HG03196 (cell line): ENCODE data around the gene ZKSCAN3.
"Not testable (repeated sequence)": the region's sequence is repeated elsewhere in the genome, so short reads cannot be mapped to it uniquely, and the experiment has no call there.

Experiments
- ATAC-seq: cut with Tn5 transposase; IDR thresholded peaks from one replicate; pipeline ENCODE4 v1.9.1; 2021; ENCODE audit not compliant: unreplicated experiment

ZKSCAN3 gene

DNA sequence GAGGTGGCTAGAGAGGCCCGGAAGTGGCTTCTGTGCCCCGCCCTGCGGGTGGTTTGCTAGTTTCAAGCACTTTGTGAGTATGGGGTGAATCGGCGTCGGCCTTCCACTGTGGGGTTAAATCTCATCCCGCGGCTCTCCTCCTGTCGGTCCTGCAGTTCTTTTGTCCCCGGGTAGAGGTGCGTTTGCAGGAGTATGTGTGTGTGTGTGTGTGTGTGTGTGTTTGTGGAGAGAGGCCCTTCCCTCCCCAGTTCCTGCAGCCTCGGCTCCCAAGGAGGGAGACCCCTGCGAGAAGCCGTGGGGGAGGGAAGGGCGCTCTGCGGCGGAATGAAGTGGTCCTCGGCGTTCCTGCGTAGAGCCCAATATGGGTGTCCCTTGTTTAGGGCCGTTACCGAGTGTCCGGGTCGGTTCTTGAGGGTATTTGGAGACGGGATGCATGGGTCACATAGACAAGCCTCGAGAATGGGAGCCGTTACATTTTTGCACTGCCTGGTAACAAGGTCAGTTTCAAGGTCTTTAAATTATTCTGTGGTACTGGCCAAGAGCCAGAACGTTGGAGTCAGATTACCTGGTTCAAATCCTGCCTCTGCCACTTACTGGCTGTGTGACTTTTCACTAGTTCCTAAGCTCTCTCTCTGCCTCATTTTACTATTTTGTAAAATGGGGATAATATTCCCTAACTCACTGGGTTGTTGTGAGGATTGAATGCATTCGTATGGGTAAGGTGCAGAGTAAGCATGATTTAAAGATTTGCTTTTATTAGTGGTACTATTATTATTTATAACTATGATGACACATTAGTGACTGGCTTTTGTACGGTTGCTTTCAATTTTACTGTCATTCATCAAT, at the start of gene ZKSCAN3:
Gene ZKSCAN3 (plus strand): TSS at position 56 of the 846 bp plus-strand sequence. CDS start 9,640 bp downstream, outside the sequence.
- ATAC-seq = peak; percentile 93

- peak; percentile 80 for ATAC-seq
Observed at GRCh38 chr6:28303570-28303969, 46.2 kb upstream of the ZKSCAN3 start.

- not testable (repeated sequence) for ATAC-seq
Observed at GRCh38 chr6:28306363-28306762, 43.4 kb upstream of the ZKSCAN3 start.

DNA sequence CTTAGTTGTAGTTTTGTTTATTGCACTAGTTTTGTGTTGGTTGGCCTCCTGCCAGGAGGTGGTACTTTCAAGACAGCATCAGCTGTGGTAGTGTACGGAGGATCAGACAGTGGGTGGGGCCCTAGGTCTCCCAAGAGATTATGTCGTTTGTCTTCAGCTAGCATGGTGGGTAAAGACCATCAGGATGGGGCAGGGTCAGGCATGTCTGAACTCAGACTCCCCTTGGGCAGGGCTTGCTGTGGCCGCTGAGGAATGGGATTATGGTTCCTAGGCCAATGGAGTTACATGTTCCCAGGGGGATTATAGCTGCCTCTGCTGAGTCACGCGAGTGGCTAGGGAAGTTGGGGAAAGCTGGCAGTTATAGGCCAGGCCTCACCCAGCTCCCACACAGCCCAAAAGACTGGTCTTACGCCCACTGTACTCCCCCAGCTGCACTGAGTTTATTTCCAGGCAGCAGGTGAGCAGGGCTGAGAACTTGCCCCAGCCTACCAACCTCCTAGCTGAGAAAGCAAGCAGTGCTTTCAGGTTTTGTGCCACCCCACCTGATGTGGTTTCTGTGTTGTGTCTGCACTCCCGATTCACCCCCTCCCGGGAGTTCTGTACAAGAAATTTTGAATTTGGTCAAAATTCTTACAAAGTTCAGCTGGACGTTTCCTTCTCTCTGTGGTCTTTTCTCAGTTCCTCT, 38.5 kb upstream of the ZKSCAN3 start:
- no peak for ATAC-seq

DNA sequence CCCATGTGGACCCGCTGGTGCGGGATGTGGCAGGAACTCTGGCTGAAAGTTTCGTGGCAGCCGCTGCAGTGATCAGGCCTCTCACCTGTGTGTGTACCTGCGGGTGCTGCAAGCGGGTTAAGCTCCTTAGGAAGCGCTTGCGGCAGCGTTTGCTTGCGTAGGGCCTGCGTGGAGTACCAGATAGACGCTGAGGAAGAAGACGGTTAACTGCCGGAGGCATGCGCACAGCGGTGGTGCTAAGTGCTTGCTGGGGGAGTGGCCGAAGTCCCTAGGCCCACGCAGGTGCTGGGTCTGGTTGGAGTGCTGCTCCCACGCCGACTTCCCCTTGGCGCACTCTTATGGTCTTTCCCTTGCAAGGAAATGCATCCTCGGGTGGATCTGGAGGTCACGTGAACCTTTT, 36.8 kb upstream of the ZKSCAN3 start:
- no peak for ATAC-seq

- ATAC-seq = no peak
Observed at GRCh38 chr6:28315628-28316027, 34.1 kb upstream of the ZKSCAN3 start.

DNA sequence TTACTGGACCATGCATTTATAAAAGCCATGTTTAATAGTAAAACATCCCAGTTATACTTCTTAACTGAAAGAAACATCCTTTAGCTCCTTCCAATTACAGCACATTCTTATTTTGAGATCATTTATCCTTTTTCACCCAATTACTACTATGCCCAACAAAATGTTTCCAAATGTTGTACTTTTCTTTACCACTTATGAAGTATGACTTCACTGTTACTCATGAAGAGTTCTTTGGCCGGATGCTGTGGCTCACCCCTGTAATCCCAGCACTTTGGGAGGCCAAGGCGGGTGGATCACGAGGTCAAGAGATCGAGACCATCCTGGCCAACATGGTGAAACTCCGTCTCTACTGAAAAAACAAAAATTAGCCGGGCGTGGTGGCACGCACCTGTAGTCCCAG, 31.9 kb upstream of the ZKSCAN3 start:
- not testable (repeated sequence) for ATAC-seq

DNA sequence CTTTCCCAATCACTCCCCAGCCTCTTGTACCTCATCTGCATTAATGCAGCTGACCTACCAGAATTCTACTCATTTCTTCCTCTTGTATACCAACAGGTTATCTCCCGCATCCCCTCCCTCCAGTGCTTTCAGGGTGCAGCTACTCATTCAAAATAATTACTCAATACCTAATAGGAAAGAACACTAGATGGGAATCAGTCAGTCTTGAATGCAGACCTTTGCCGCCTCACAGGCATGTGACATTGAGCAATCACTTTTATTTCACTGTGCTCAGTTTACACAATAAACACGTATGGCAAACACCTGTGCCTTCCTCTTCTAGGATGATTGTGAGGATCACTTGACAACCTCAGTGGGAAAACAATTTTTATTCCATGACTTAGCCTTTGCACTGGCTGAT, 27.1 kb upstream of the ZKSCAN3 start:
- no peak for ATAC-seq

GRCh38 chr6:28323813-28324424, 25.8 kb upstream of the ZKSCAN3 start:
- no peak for ATAC-seq

GRCh38 chr6:28326371-28326948, 23.3 kb upstream of the ZKSCAN3 start:
- no peak for ATAC-seq

GRCh38 chr6:28330041-28330440, 19.7 kb upstream of the ZKSCAN3 start:
- ATAC-seq = no peak

DNA sequence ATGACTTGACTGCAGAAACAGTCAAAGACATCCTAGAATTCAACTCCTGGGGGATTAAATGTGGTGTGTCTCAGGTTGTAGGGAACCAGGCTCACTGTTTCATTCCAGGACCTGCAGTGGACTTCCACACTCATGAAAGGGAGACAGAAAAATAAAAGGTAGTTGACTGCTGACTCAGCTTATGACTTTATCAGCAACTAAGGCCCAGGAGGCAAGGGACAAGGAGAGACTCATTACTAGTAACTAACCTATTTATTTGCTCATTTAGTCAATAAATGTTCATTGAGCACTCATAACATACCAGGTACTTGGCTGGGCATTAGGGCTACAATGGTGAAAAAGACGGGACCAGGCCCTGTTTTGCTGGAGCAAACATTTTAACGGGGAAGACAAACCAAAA, 16.7 kb upstream of the ZKSCAN3 start:
- ATAC-seq = no peak

DNA sequence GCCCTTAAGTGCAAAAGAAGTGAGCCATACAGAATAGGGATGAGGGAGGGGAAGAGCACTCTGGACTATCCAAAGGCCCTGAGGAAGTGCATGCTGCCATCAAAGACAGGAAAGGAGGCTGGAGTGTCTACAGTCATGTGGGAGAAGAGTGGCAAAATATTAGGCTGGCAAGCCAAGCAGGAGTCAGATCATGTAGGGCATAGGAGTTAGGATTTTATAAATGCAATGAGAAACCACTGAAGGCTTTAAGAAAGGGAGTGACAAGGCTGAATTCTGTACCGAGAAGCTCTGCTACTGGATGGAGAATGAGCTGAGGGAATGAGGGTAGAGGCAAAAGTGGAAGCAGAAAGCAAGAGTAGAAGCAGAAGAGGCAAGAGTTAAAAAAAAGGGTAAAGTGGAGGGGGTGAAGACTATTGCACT, 16.1 kb upstream of the ZKSCAN3 start:
- ATAC-seq = no peak

- ATAC-seq = no peak
Observed at GRCh38 chr6:28334286-28335039, 15.3 kb upstream of the ZKSCAN3 start.

- ATAC-seq = no peak
Observed at GRCh38 chr6:28335040-28335563, 14.6 kb upstream of the ZKSCAN3 start.

GRCh38 chr6:28335564-28336283, 14.0 kb upstream of the ZKSCAN3 start, which contains the start of gene ZSCAN31:
Gene ZSCAN31 (minus strand): TSS chr6:28336148. CDS start chr6:28329683, 6,465 bp downstream.
- peak; percentile 82 for ATAC-seq

DNA sequence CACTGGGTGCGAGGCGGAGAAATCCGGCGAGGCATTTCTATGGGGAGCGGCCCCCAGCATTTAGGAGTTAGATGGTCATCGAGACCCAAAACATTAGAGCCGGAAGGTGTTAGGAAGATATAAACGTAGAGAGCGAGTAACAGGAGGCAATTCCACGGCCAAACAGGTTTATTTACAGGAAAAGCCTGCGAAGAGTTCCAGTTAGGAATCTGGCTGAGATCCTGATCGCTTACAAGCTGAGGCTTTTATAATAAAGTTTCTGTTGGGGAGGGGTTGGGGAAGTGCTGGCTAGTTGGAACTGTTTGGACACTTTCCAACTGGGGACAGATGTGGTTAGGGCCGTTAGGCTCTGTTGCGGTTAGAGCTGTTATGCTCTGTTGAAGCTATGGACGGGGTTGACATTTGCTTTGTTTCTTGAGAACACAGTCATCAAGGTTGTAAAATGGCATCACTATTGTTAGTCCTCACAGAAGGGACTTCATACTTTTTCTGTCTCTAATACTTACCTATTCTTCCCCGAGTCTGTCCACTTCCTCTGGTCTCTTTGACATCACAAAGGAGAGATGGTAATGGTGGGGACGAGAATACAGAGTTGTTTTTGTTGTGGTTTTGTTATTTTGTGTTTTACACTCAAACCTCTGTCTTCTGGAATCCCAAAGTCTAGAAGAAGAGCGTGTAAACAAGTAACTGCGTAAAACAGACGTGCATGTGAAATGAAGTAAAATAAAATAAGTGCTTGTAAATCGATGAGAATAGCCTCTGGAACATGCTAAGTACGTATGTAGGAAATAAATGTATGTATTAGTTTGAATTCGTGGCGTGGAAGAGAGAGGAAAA, 13.2 kb upstream of the ZKSCAN3 start:
- ATAC-seq = no peak

DNA sequence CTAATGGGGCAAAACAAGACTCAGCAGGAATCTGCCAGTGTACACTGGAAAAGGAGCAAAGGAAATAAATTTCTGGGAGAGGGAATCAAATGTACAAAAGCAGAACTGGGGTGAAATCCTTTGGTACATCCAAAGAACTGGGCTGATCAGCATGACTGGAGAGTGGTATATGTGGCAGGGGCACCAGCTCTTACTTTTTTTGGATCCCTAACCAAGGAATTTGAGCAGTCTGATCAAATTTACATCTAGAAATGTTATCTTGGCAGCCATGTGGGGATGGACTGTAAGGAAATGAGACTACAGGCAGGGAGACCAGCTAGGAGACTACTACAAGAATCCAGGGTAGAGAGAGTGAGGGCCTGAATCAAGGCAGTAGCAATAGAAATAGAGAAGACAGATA, 12.6 kb upstream of the ZKSCAN3 start:
- no peak for ATAC-seq
